ENCODE measurements around the gene CNN2.
A peak's percentile ranks its signal among the peaks of the same experiment; 100 is the strongest.

Gene CNN2

DNA sequence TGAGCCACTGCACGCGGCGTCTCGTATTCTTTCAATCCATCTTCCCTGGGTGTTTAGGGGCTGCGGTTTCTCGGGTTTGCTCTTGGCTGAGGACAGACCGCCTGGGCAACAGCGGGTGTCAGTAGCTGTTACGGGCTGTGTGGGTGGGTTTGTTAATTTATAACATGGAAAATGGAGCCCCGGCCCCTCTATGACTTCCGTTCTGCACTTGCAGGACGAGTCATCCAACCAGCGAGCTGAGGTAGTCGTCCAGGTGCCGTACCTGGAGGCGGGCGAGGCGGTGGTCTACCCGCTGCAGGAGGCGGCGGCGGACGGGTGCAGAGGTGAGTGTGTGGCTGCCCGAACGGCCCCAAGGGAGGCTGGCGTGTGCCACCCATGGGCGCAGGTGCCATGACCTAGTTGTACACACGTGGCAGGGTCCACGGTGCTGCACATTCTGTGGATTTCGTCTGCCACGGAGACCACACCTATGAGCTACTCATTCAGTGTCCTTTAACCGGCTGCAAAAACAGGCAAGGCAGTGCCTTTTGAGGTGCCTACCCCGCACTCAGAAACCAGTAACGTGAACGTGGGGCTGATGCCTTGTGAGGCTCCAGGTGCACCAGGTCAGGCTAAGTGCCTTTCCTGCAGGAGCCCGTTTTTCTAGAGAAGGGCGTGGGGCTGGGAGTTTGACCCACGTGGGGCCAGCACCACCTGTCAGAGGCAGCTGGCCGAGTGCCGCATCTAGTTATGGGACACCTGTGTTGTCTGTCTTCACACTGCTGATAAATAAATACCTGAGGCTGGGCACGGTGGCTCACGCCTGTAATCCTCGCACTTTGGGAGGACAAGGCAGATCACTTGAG is 57.8 kb downstream of the CNN2 start:
- DNase-seq = peak; percentile 45 to 55

- no peak for DNase-seq
Observed at GRCh38 chr19:1085053-1085658, 58.7 kb downstream of the CNN2 start.

GRCh38 chr19:1085676-1086442 is 59.5 kb downstream of the CNN2 start:
- peak; percentile 25 to 41 for DNase-seq

DNA sequence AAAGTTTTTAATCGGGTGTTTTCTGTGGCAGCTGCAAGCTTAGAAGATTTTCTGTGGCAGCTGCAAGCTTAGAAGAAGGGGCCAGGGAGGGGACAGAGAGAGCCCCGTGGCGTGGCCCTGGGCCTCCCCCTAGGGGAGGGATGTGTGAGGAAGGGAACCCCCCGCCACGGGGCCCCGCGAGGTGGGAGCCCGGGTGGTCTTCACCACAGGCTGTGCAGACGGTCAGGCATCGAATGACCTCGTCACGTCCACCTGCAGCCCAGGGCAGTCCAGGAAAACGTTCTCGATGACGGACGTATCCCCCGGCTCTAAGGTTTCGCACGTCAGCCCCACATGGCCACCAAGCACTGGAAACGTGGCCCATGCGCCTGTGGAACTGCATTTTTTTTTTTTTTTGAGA is 60.2 kb downstream of the CNN2 start:
- DNase-seq = peak; percentile 26 to 40

GRCh38 chr19:1087813-1088415 is 61.5 kb downstream of the CNN2 start:
- peak in 1 of 2 experiments; percentile 61 for DNase-seq

- DNase-seq = peak in 1 of 2 experiments; percentile 60
Observed at GRCh38 chr19:1088416-1089010, 62.1 kb downstream of the CNN2 start.
